ENCODE measurements around the gene ZNRF1. TPM values are rescaled to one million over a fixed set of nuclear protein-coding genes. Genes with fewer than 3 reads are reported as not detected.

The ZNRF1 gene
- total and polyA plus RNA-seq, 2 of the 13 experiments (the other 11 are each of a cell fraction or from before 2014, with no cell fraction given): 43.9 to 58.7 TPM

GRCh38 chr16:75053791-75054555 lies 55.1 kb downstream of the ZNRF1 start (continued):
- TF ChIP-seq ZNF318 (CRISPR knock-in tag; IDR thresholded peaks at IDR 0.05) (no peak), FOXC1 (CRISPR knock-in tag; IDR thresholded peaks at IDR 0.05; ENCODE audit: borderline replicate concordance) (no peak), ZNF350 (CRISPR knock-in tag; IDR thresholded peaks at IDR 0.05; ENCODE audit: borderline replicate concordance, low read depth) (peak; percentile 67; the same call in 1 of the 2 replicates), ZNF780A (CRISPR knock-in tag; IDR thresholded peaks at IDR 0.05) (no peak), KLF12 (CRISPR knock-in tag; IDR thresholded peaks at IDR 0.05; ENCODE audit: borderline replicate concordance) (peak; percentile 95), ARID4A (CRISPR knock-in tag; IDR thresholded peaks at IDR 0.05; ENCODE audit: borderline replicate concordance) (peak; percentile 19; the same call in 1 of the 2 replicates), USF2 (IDR thresholded peaks at IDR 0.05; ENCODE audit: low read depth, low read length) (no peak), USF2 (CRISPR knock-in tag; IDR thresholded peaks at IDR 0.05; ENCODE audit: borderline replicate concordance) (no peak), MTF1 (CRISPR knock-in tag; IDR thresholded peaks at IDR 0.05) (no peak), CHD2 (IDR thresholded peaks at IDR 0.05; ENCODE audit: low read depth, low read length) (no peak), XRCC5 (optimal IDR thresholded peaks at IDR 0.05; ENCODE audit: low read length) (peak; percentile 77), DNMT3B (CRISPR knock-in tag; conservative IDR thresholded peaks at IDR 0.05) (no peak), CENPX (CRISPR knock-in tag; IDR thresholded peaks at IDR 0.05) (no peak), ZNF136 (CRISPR knock-in tag; IDR thresholded peaks at IDR 0.05; ENCODE audit: low read depth) (peak; percentile 46; the same call in 1 of the 2 replicates)

All from HepG2 (cell line).